B cell (primary cell): ENCODE measurements around the gene KPNA5. TPM values are rescaled to one million over a fixed set of nuclear protein-coding genes. Genes with fewer than 3 reads are reported as not detected.
"Not testable (repeated sequence)": the region's sequence is repeated elsewhere in the genome, so short reads cannot be mapped to it uniquely, and the experiment has no call there.

ENCODE experiments used
- ATAC-seq: fragments of 200-7000 bp; cut with Tn5 transposase; one replicate; pipeline ENCODE4 v1.10.0; 2021; ENCODE audit warnings: low read depth, mild to moderate bottlenecking, moderate number of reproducible peaks, moderate library complexity
- CTCF ChIA-PET: fragments of 350-600 bp; sonication (Branson Sonifier 250); formaldehyde crosslinking; loops from one replicate; lab custom pipeline; 2021; ENCODE audit warnings: antibody characterized with exemption, inconsistent platforms; lab: Charles Lee
- POLR2A ChIA-PET: fragments of 350-600 bp; sonication (Branson Sonifier 250); formaldehyde crosslinking; loops from one replicate; lab custom pipeline; 2021; ENCODE audit warnings: antibody characterized with exemption; lab: Charles Lee
- DNase-seq: peaks from one replicate; pipeline ENCODE4 v3.0.0; 2013
- H2AFZ ChIP-seq: 2 replicates; pipeline ENCODE4 v1.6.1; 2012; ENCODE audit warnings: mild to moderate bottlenecking, low read depth, low read length; ENCODE audit not compliant: insufficient read depth, poor library complexity, severe bottlenecking
- H3K27ac ChIP-seq, 2 donors: 1 replicate in 1 of 2; 2 replicates in 1 of 2; pipeline ENCODE4 v1.5.1; 2012 to 2013; ENCODE audit warnings: low read length in 2 of 2, mild to moderate bottlenecking in 2 of 2, moderate library complexity in 1 of 2
- H3K27me3 ChIP-seq, 4 experiments: fragments of 200-600 bp in 1 of 4; sonication (generic) in 1 of 4; replicated peaks in 1 of 4; 1 replicate in 2 of 4; 2 replicates in 2 of 4; pipeline versions ENCODE4 v1.6.1 to v1.7.0; 2013 to 2016; ENCODE audit warnings: low read length in 3 of 4, mild to moderate bottlenecking in 2 of 4, mixed read lengths in 1 of 4, moderate library complexity in 1 of 4; ENCODE audit not compliant: insufficient read depth in 4 of 4, control insufficient read depth in 3 of 4; ENCODE audit errors: control extremely low read depth in 1 of 4
- H3K36me3 ChIP-seq, 2 experiments: replicated peaks in 1 of 2; 1 replicate in 1 of 2; 2 replicates in 1 of 2; pipeline versions ENCODE4 v1.6.1 to v1.7.1; 2013; ENCODE audit warnings: low read length in 1 of 2; ENCODE audit not compliant: insufficient read depth in 2 of 2, control insufficient read depth in 1 of 2; ENCODE audit errors: control extremely low read depth in 1 of 2, extremely low read depth in 1 of 2
- H3K4me1 ChIP-seq, 2 donors: fragments of 200-600 bp in 1 of 2; sonication (generic) in 1 of 2; 1 replicate in 1 of 2; 2 replicates in 1 of 2; pipeline versions ENCODE4 v1.5.1 to v1.6.1; 2013 to 2017; ENCODE audit warnings: low read length in 2 of 2; ENCODE audit not compliant: control insufficient read depth in 2 of 2, insufficient read depth in 2 of 2
- H3K4me2 ChIP-seq: replicated peaks from 2 replicates; pipeline ENCODE3; 2012; ENCODE audit warnings: mild to moderate bottlenecking, low read depth, low read length; ENCODE audit not compliant: poor library complexity, severe bottlenecking
- H3K4me3 ChIP-seq, 5 experiments: fragments of 200-600 bp in 1 of 5; sonication (generic) in 1 of 5; 1 replicate in 3 of 5; 2 replicates in 2 of 5; pipeline versions ENCODE4 v1.5.1 to v1.7.0; 2011 to 2016; ENCODE audit warnings: low read length in 4 of 5, mild to moderate bottlenecking in 4 of 5, low read depth in 2 of 5, control low read depth in 1 of 5, moderate library complexity in 1 of 5; ENCODE audit not compliant: insufficient read depth in 1 of 5; ENCODE audit errors: control extremely low read depth in 1 of 5, extremely low read depth in 1 of 5
- H3K79me2 ChIP-seq: fragments of 200-600 bp; sonication (generic); one replicate; pipeline ENCODE4 v1.6.0; 2016; ENCODE audit warnings: low read length; ENCODE audit not compliant: control insufficient read depth, insufficient read depth
- H3K9ac ChIP-seq: fragments of 200-600 bp; sonication (generic); 2 replicates; pipeline ENCODE4 v1.6.1; 2017; ENCODE audit warnings: mild to moderate bottlenecking, low read length, moderate library complexity
- H3K9me3 ChIP-seq, 3 donors: one replicate each; pipeline versions ENCODE4 v1.6.1 to v1.7.1; 2013; ENCODE audit warnings: low read length in 2 of 3; ENCODE audit not compliant: control insufficient read depth in 2 of 3, insufficient read depth in 1 of 3; ENCODE audit errors: control extremely low read depth in 1 of 3
- H4K20me1 ChIP-seq: 2 replicates; pipeline ENCODE4 v1.6.0; 2012; ENCODE audit warnings: mild to moderate bottlenecking, low read length; ENCODE audit not compliant: insufficient read depth, control insufficient read depth, poor library complexity, severe bottlenecking
- H3K27ac Mint-ChIP-seq: one replicate; pipeline ENCODE4 v1.8.0; 2021; ENCODE audit warnings: mixed read lengths
- H3K27me3 Mint-ChIP-seq: one replicate; pipeline ENCODE4 v1.8.0; 2021; ENCODE audit warnings: mixed read lengths
- H3K4me1 Mint-ChIP-seq: one replicate; pipeline ENCODE4 v1.8.0; 2021; ENCODE audit warnings: mixed read lengths
- H3K4me3 Mint-ChIP-seq: one replicate; pipeline ENCODE4 v1.8.0; 2021; ENCODE audit warnings: mixed read lengths
- H3K9me3 Mint-ChIP-seq: one replicate; pipeline ENCODE4 v1.8.0; 2022; ENCODE audit warnings: mixed read lengths; ENCODE audit not compliant: insufficient read depth
- EZH2 ChIP-seq: IDR thresholded peaks from 2 replicates; pipeline ENCODE4 v1.6.1; 2012; ENCODE audit warnings: borderline replicate concordance, low read depth, mild to moderate bottlenecking, moderate library complexity, low read length; ENCODE audit not compliant: insufficient read depth, poor library complexity, severe bottlenecking
- WGBS: methylation state at CpG from one replicate; pipeline ENCODE4 v1.1.5; 2013; ENCODE audit warnings: missing lambda C conversion rate; ENCODE audit not compliant: insufficient coverage; 5-methylcytosine and 5-hydroxymethylcytosine counted together
- intact Hi-C: fragments of 100-400 bp; cut with micrococcal nuclease; formaldehyde crosslinking; loops from one replicate; pipeline ENCODE4 v1.10.0; 2022
- polyA plus RNA-seq: library from polyadenylated mRNA; depleted of rRNA; stranded (reverse); fragments of >200 nt; gene quantifications from 2 replicates; pipeline ENCODE4 v1.2.3, GENCODE V29; 2012
- total RNA-seq, 2 donors: library from RNA; stranded (reverse); fragments of 120-200 nt in 1 of 2; gene quantifications; 1 replicate in 1 of 2; 2 replicates in 1 of 2; pipeline versions ENCODE4 v1.2.3 to v1.2.4, GENCODE V29; 2013 to 2022
- TF ChIP-seq, protein P1 (sequence below): fragments of 200-600 bp; IDR thresholded peaks from one replicate; pipeline ENCODE4 v1.8.0; 2022; ENCODE audit warnings: antibody characterized with exemption, mild to moderate bottlenecking

Gene KPNA5
- total and polyA plus RNA-seq, 2 donors (not counting 1 experiment from before 2014, with no cell fraction given), result 6.9 to 41.7 TPM

DNA sequence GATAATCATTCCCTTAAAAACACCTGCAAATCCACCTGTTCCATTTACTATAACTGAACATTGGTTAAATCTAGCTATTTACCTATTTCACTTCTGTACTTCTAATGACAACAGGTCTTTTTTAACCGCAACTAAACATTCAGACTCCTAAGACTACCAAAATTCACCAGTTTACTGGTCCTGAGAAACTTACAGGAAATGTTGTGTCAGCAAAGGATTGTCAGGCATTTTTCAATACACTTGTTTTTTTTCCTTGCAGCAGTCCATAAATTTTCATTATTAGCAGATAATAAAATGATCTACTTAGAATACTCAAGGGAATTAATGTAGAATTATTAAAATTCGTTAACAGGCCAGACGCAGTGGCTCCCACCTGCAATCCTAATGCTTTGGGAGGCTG is 17.7 kb upstream of the KPNA5 start:
- Mint-ChIP-seq H3K4me1 (peaks cover 46% of the 10 kb centered on the region), H3K27me3 (no peaks in the 10 kb centered on the region), H3K27ac (no peak overlapping the region), H3K9me3 (no peaks in the 10 kb centered on the region), H3K4me3 (no peak overlapping the region)
- TF ChIP-seq EZH2, result no peak
- TF ChIP-seq, protein P1, sequence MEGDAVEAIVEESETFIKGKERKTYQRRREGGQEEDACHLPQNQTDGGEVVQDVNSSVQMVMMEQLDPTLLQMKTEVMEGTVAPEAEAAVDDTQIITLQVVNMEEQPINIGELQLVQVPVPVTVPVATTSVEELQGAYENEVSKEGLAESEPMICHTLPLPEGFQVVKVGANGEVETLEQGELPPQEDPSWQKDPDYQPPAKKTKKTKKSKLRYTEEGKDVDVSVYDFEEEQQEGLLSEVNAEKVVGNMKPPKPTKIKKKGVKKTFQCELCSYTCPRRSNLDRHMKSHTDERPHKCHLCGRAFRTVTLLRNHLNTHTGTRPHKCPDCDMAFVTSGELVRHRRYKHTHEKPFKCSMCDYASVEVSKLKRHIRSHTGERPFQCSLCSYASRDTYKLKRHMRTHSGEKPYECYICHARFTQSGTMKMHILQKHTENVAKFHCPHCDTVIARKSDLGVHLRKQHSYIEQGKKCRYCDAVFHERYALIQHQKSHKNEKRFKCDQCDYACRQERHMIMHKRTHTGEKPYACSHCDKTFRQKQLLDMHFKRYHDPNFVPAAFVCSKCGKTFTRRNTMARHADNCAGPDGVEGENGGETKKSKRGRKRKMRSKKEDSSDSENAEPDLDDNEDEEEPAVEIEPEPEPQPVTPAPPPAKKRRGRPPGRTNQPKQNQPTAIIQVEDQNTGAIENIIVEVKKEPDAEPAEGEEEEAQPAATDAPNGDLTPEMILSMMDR, result no peak
- no peaks in the 10 kb centered on the region for H3K9me3 ChIP-seq
- H3K9ac ChIP-seq, result no peak overlapping the region
- peaks cover 74% of the 10 kb centered on the region for H3K79me2 ChIP-seq
- no peaks in the 10 kb centered on the region for H3K27me3 ChIP-seq
- H3K4me3 ChIP-seq, result no peak overlapping the region
- peaks cover 15 to 26% of the 10 kb centered on the region in 2 donors for H3K4me1 ChIP-seq
- ATAC-seq (no peak), DNase-seq (no peak)
- no peak overlapping the region for H3K27ac ChIP-seq
- ChIA-PET POLR2A (no interaction called here), CTCF (interaction anchor here (0.6 kb wide), 1 partner anchor 444 kb away, joined by 3 read pairs; no protein-coding TSS in a partner anchor)
- intact Hi-C loops, result loop anchor here (10.0 kb wide), 1 partner anchor 649 kb away; no protein-coding TSS in a partner anchor
- no peak overlapping the region for H2AFZ ChIP-seq
- H3K36me3 ChIP-seq, result peaks cover 4 to 7% of the 10 kb centered on the region in 2 experiments
- WGBS, result no CpG with 5 or more reads among the region's 3 CpGs
- no peak overlapping the region for H3K4me2 ChIP-seq
- no peaks in the 10 kb centered on the region for H4K20me1 ChIP-seq

DNA sequence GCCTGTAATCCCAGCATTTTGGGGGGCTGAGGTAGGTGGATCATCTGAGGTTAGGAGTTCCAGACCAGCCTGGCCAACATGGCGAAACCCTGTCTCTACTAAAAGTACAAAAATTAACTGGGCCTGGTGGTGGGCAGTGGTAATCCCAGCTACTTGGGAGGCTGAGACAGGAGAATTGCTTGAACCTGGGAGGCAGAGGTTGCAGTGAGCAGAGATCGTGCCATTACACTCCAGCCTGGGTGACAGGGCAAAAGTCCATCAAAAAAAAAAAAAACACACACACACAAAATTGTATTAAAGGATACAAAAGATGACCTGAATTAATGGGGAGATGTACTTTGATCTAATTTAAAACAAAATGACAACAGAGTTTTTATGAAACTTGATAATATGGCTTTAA is 16.8 kb upstream of the KPNA5 start:
- H3K9me3 ChIP-seq, CTCF ChIA-PET: not testable (repeated sequence)

More for the DNA sequence above, 16.8 kb upstream of the KPNA5 start:
- WGBS, result no CpG with 5 or more reads among the region's 2 CpGs
- DNase-seq, ATAC-seq, H3K27ac ChIP-seq, H3K9ac ChIP-seq, H4K20me1 ChIP-seq, H3K36me3 ChIP-seq, POLR2A ChIA-PET, H3K4me2 ChIP-seq, H2AFZ ChIP-seq, H3K4me3 Mint-ChIP-seq, H3K27me3 ChIP-seq, H3K27me3 Mint-ChIP-seq, H3K4me3 ChIP-seq, H3K9me3 Mint-ChIP-seq, H3K27ac Mint-ChIP-seq: not testable (repeated sequence)
- Histone ChIP-seq H3K4me1 (peaks cover 15 to 26% of the 10 kb centered on the region in 2 donors), H3K79me2 (peaks cover 77% of the 10 kb centered on the region)
- peaks cover 48% of the 10 kb centered on the region for H3K4me1 Mint-ChIP-seq
- intact Hi-C loops, result loop anchor here (10.0 kb wide), 1 partner anchor 649 kb away; no protein-coding TSS in a partner anchor
